A549 (cell line): ENCODE data around the gene POU2F3. TPM values are rescaled to one million over a fixed set of nuclear protein-coding genes. Genes with fewer than 3 reads are reported as not detected.

Experiments used
- ATAC-seq, 2 experiments: fragments of 200-7000 bp in 1 of 2; fragments of >200 bp in 1 of 2; cut with Nextera tagmentation in 1 of 2; cut with Tn5 transposase in 1 of 2; 3 replicates each; pipeline versions ENCODE4 v1.8.0 to v1.9.1; 2018 to 2020; ENCODE audit warnings: mild to moderate bottlenecking in 1 of 2, moderate library complexity in 1 of 2
- CTCF ChIA-PET: fragments of 300-600 bp; sonication (Branson Sonifier 250); formaldehyde crosslinking; extraction: SDS; loops from one replicate; lab custom pipeline; 2021; ENCODE audit warnings: antibody characterized with exemption, inconsistent platforms; lab: Yijun Ruan, JAX
- POLR2A ChIA-PET: fragments of 350-600 bp; formaldehyde crosslinking; extraction: SDS; loops from one replicate; lab custom pipeline; 2021; ENCODE audit warnings: antibody characterized with exemption, inconsistent platforms; lab: Yijun Ruan, JAX
- DNase-seq, 2 experiments: peaks; one replicate each; pipeline versions ENCODE4 v3.0.0 to v3.0.0-alpha.2; 2011 to 2016; ENCODE audit warnings: low read depth in 1 of 2, low spot score in 1 of 2
- FAIRE-seq: peaks from 2 replicates; lab custom pipeline; 2011; peaks lifted over from hg19 to GRCh38; lab: Jason Lieb, UNC
- H3K27ac ChIP-seq, 2 experiments: fragments of >200 bp; sonication (Bioruptor Twin); formaldehyde crosslinking; 3 replicates each; pipeline ENCODE4 v1.5.1; 2016 to 2017
- H3K4me1 ChIP-seq: fragments of >200 bp; sonication (Bioruptor Twin); formaldehyde crosslinking; 3 replicates; pipeline ENCODE4 v1.6.1; 2016
- H3K4me2 ChIP-seq: fragments of >200 bp; sonication (Bioruptor Twin); formaldehyde crosslinking; 3 replicates; pipeline ENCODE4 v1.6.1; 2016
- H3K4me3 ChIP-seq: fragments of >200 bp; sonication (Bioruptor Twin); formaldehyde crosslinking; 3 replicates; pipeline ENCODE4 v1.5.1; 2016
- H3K9me3 ChIP-seq: fragments of >200 bp; sonication (Bioruptor Twin); formaldehyde crosslinking; 3 replicates; pipeline ENCODE4 v1.6.1; 2016
- BHLHE40 ChIP-seq: IDR thresholded peaks from 2 replicates; pipeline ENCODE4 v1.6.1; 2012; ENCODE audit warnings: low read depth, low read length, inconsistent platforms
- CBX2 ChIP-seq: fragments of 200-600 bp; sonication (generic); IDR thresholded peaks from 2 replicates; pipeline ENCODE4 v1.6.1; 2016; ENCODE audit warnings: low read depth, mild to moderate bottlenecking, borderline replicate concordance
- CHD4 ChIP-seq: fragments of 200-600 bp; sonication (generic); IDR thresholded peaks from 2 replicates; pipeline ENCODE4 v1.6.1; 2016; ENCODE audit warnings: antibody characterized with exemption, mild to moderate bottlenecking, borderline replicate concordance
- CTCF ChIP-seq: fragments of >200 bp; sonication (Bioruptor Twin); formaldehyde crosslinking; IDR thresholded peaks from 3 replicates; pipeline ENCODE4 v1.5.1; 2016
- E2F6 ChIP-seq: IDR thresholded peaks from 2 replicates; pipeline ENCODE4 v1.6.1; 2012; ENCODE audit warnings: low read depth, borderline replicate concordance
- EP300 ChIP-seq, 2 experiments: fragments of >200 bp; sonication (Bioruptor Twin); formaldehyde crosslinking; IDR thresholded peaks; 2 replicates in 1 of 2; 3 replicates in 1 of 2; pipeline ENCODE4 v1.6.1; 2016 to 2017
- FOSL2 ChIP-seq, 2 experiments: fragments of 450-650 bp in 1 of 2; fragments of >200 bp in 1 of 2; sonication (Bioruptor Twin) in 1 of 2; formaldehyde crosslinking; IDR thresholded peaks; 2 replicates each; pipeline versions ENCODE4 v1.5.0 to v1.6.1; 2016 to 2020; ENCODE audit warnings: mild to moderate bottlenecking in 1 of 2, moderate library complexity in 1 of 2
- FOXS1 ChIP-seq: fragments of 250-450 bp; sonication (Bioruptor Pico); IDR thresholded peaks from 2 replicates; pipeline ENCODE4 v1.5.0; 2020; ENCODE audit warnings: mild to moderate bottlenecking, moderate library complexity
- GATA3 ChIP-seq: IDR thresholded peaks from 2 replicates; pipeline ENCODE4 v1.6.1; 2012; ENCODE audit warnings: borderline replicate concordance
- HMGXB4 ChIP-seq: fragments of 250-450 bp; sonication (Bioruptor Pico); IDR thresholded peaks from 2 replicates; pipeline ENCODE4 v1.5.0; 2021; ENCODE audit warnings: mild to moderate bottlenecking, moderate library complexity, borderline replicate concordance
- HOXA7 ChIP-seq: fragments of 250-450 bp; sonication (Bioruptor Pico); IDR thresholded peaks from 2 replicates; pipeline ENCODE4 v1.5.0; 2020; ENCODE audit warnings: mild to moderate bottlenecking, moderate library complexity
- HOXB5 ChIP-seq: fragments of 250-450 bp; sonication (Bioruptor Pico); IDR thresholded peaks from 2 replicates; pipeline ENCODE4 v1.5.0; 2020; ENCODE audit warnings: mild to moderate bottlenecking, moderate library complexity
- KDM5A ChIP-seq: fragments of 200-600 bp; sonication (generic); IDR thresholded peaks from 2 replicates; pipeline ENCODE4 v1.6.1; 2016; ENCODE audit warnings: antibody characterized with exemption, mild to moderate bottlenecking
- MAFK ChIP-seq: fragments of 450-650 bp; IDR thresholded peaks from 2 replicates; pipeline ENCODE4 v1.6.1; 2014; ENCODE audit not compliant: partially characterized antibody
- MAX ChIP-seq: IDR thresholded peaks from 2 replicates; pipeline ENCODE4 v1.6.1; 2012
- PBX3 ChIP-seq: IDR thresholded peaks from 2 replicates; pipeline ENCODE4 v1.6.1; 2012
- POLR2A ChIP-seq: IDR thresholded peaks from 2 replicates; pipeline ENCODE4 v1.6.1; 2012; ENCODE audit warnings: mild to moderate bottlenecking, low read length
- RARB ChIP-seq: fragments of 250-450 bp; sonication (Bioruptor Pico); IDR thresholded peaks from 2 replicates; pipeline ENCODE4 v1.8.0; 2021; ENCODE audit warnings: mild to moderate bottlenecking, moderate library complexity
- REST ChIP-seq: fragments of 200-600 bp; sonication (generic); IDR thresholded peaks from 2 replicates; pipeline ENCODE4 v1.6.1; 2016; ENCODE audit warnings: antibody characterized with exemption, mild to moderate bottlenecking, moderate library complexity
- SMC3 ChIP-seq: fragments of >200 bp; sonication (Bioruptor Twin); formaldehyde crosslinking; IDR thresholded peaks from 3 replicates; pipeline ENCODE4 v1.6.1; 2018; ENCODE audit warnings: inconsistent platforms
- USF2 ChIP-seq: fragments of 450-650 bp; IDR thresholded peaks from 2 replicates; pipeline ENCODE4 v1.6.1; 2014; ENCODE audit warnings: antibody characterized with exemption
- ZFP36 ChIP-seq: fragments of 450-650 bp; IDR thresholded peaks from 2 replicates; pipeline ENCODE4 v1.6.1; 2014; ENCODE audit warnings: borderline replicate concordance; ENCODE audit not compliant: partially characterized antibody
- ZNF302 ChIP-seq: fragments of 250-450 bp; sonication (Bioruptor Pico); IDR thresholded peaks from 2 replicates; pipeline ENCODE4 v1.9.0; 2021; ENCODE audit warnings: inconsistent platforms, mild to moderate bottlenecking, moderate library complexity
- WGBS: methylation state at CpG from one replicate; pipeline ENCODE4 v1.1.6; 2017; ENCODE audit errors: missing lambda C conversion rate; 5-methylcytosine and 5-hydroxymethylcytosine counted together
- polyA plus RNA-seq, 4 experiments: library from polyadenylated mRNA; depleted of rRNA in 3 of 4; stranded (reverse); fragments of >200 nt; fragmentation: RNase III in 1 of 4; extraction: RNeasy Plus Mini Kit Qiagen cat#74134 plus additional on column Dnase treatment in 1 of 4; gene quantifications; 2 replicates in 3 of 4; 3 replicates in 1 of 4; pipeline ENCODE4 v1.2.3, GENCODE V29; 2011 to 2017

The POU2F3 gene
- polyA plus RNA-seq, 2 of the 4 experiments (the other 2 are of a cell fraction) = not detected

- FAIRE-seq = no peak
- no peak for ATAC-seq
- CTCF ChIA-PET = interaction anchor here (1.6 to 4.7 kb wide), 3 partner anchors 11 to 102 kb away, joined by 4 to 24 read pairs (median 5); no protein-coding TSS in a partner anchor
- Histone ChIP-seq H3K4me1 (no peaks in the 10 kb centered on the region), H3K27ac (no peak overlapping the region), H3K4me3 (no peak overlapping the region), H3K4me2 (no peak overlapping the region), H3K9me3 (no peaks in the 10 kb centered on the region)
- WGBS = 74% methylated on average over 7 of the region's 9 CpGs
- DNase-seq = no peak
- POLR2A ChIA-PET = no interaction called here
- no peak for TF ChIP-seq HMGXB4 (CRISPR knock-in tag)
- TF ChIP-seq FOXS1 (CRISPR knock-in tag) = no peak
- TF ChIP-seq BHLHE40 = no peak
- TF ChIP-seq POLR2A = no peak
- no peak for TF ChIP-seq ZFP36
- no peak for TF ChIP-seq FOSL2 (IDR thresholded peaks at IDR 0.05)
- TF ChIP-seq FOSL2 (CRISPR knock-in tag; IDR thresholded peaks at IDR 0.05) = no peak
- no peak for TF ChIP-seq HOXB5 (CRISPR knock-in tag)
- no peak for TF ChIP-seq ZNF302 (CRISPR knock-in tag)
- TF ChIP-seq E2F6 = no peak
- TF ChIP-seq MAX = no peak
Measured at GRCh38 chr11:120197977-120198376, 42.0 kb upstream of the POU2F3 start.

GRCh38 chr11:120198403-120198786 is 41.5 kb upstream of the POU2F3 start:
- ChIA-PET POLR2A (no interaction called here), CTCF (interaction anchor here (1.3 to 1.6 kb wide), 2 partner anchors 11 to 105 kb away, joined by 5 read pairs; no protein-coding TSS in a partner anchor)
- DNase-seq (no peak), FAIRE-seq (no peak), ATAC-seq (no peak)
- no peak for TF ChIP-seq CHD4
- TF ChIP-seq ZFP36 = no peak
- no peaks in the 10 kb centered on the region for H3K4me1 ChIP-seq
- no peak overlapping the region for H3K4me3 ChIP-seq
- H3K9me3 ChIP-seq = no peaks in the 10 kb centered on the region
- 32% methylated on average over 5 of the region's 5 CpGs for WGBS
- no peak overlapping the region for H3K27ac ChIP-seq
- H3K4me2 ChIP-seq = no peak overlapping the region

- Histone ChIP-seq H3K4me1 (no peaks in the 10 kb centered on the region), H3K9me3 (no peaks in the 10 kb centered on the region), H3K4me2 (no peak overlapping the region), H3K27ac (no peak overlapping the region), H3K4me3 (no peak overlapping the region)
- 70% methylated on average over 9 of the region's 9 CpGs for WGBS
- no peak for ATAC-seq
- ChIA-PET POLR2A (no interaction called here), CTCF (interaction anchor here (1.3 to 1.6 kb wide), 2 partner anchors 10 to 105 kb away, joined by 5 read pairs; no protein-coding TSS in a partner anchor)
- no peak for DNase-seq
- no peak for FAIRE-seq
- TF ChIP-seq MAFK = no peak
- TF ChIP-seq CBX2 = no peak
- no peak for TF ChIP-seq HOXB5 (CRISPR knock-in tag)
- TF ChIP-seq CTCF = no peak
- TF ChIP-seq EP300 (IDR thresholded peaks at IDR 0.05) = no peak
- TF ChIP-seq KDM5A = no peak
- TF ChIP-seq ZNF302 (CRISPR knock-in tag) = no peak
- TF ChIP-seq SMC3 = no peak
- TF ChIP-seq REST = no peak
- no peak for TF ChIP-seq GATA3
- TF ChIP-seq USF2 = no peak
- no peak for TF ChIP-seq HOXA7 (CRISPR knock-in tag)
- TF ChIP-seq RARB = no peak
- no peak for TF ChIP-seq POLR2A
- no peak for TF ChIP-seq PBX3
Measured at GRCh38 chr11:120198787-120199469, 41.0 kb upstream of the POU2F3 start.
